ENCODE measurements around the gene RPP25L.

The RPP25L gene

DNA sequence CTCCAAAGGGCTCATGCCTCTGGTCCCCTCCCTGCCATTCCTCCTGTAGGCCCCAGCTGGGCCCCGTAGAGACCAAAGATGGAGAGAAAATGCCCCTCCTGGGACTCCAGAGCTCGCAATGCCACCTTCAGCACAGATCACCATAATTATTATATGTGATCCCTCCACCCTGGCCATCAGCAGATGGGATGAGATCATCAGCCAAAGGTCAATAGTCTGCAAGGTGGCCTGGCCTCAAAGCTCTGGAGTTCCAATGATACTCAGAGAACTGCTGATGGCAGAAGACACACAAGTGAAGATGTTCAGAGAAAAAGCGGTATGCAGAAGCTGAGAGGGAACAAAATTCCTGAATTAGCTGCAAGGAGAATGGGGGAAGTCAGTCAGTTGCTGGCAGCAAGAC, 5.0 kb downstream of the RPP25L start:
- TF ChIP-seq, protein P1, sequence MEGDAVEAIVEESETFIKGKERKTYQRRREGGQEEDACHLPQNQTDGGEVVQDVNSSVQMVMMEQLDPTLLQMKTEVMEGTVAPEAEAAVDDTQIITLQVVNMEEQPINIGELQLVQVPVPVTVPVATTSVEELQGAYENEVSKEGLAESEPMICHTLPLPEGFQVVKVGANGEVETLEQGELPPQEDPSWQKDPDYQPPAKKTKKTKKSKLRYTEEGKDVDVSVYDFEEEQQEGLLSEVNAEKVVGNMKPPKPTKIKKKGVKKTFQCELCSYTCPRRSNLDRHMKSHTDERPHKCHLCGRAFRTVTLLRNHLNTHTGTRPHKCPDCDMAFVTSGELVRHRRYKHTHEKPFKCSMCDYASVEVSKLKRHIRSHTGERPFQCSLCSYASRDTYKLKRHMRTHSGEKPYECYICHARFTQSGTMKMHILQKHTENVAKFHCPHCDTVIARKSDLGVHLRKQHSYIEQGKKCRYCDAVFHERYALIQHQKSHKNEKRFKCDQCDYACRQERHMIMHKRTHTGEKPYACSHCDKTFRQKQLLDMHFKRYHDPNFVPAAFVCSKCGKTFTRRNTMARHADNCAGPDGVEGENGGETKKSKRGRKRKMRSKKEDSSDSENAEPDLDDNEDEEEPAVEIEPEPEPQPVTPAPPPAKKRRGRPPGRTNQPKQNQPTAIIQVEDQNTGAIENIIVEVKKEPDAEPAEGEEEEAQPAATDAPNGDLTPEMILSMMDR (IDR thresholded peaks at IDR 0.05; ENCODE audit: low read depth, low read length), result no peak
- no peak overlapping the region for H3K4me3 ChIP-seq (ENCODE audit: low read depth, low read length)

DNA sequence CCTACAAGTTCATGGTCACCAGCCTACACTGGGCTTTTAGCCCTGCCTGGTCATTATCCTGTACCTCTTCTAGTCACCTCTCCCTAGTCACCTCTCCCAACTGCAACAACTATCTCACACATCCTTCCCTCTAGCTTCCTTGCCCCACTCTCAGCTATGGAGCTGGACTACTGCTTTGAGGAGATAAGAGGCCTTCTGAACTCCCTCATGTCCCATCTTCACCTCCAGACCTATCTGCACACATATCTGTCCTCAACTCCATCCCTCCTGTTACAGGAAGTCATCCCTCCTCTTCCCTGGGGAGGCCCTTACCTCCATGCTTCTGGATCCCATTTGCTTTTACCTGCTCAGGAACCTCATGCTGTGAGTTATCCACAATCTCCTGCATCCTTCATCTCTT, 5.7 kb downstream of the RPP25L start:
- TF ChIP-seq, protein P1 (IDR thresholded peaks at IDR 0.05; ENCODE audit: low read depth, low read length), result no peak
- H3K4me3 ChIP-seq (ENCODE audit: low read depth, low read length), result no peak overlapping the region

DNA sequence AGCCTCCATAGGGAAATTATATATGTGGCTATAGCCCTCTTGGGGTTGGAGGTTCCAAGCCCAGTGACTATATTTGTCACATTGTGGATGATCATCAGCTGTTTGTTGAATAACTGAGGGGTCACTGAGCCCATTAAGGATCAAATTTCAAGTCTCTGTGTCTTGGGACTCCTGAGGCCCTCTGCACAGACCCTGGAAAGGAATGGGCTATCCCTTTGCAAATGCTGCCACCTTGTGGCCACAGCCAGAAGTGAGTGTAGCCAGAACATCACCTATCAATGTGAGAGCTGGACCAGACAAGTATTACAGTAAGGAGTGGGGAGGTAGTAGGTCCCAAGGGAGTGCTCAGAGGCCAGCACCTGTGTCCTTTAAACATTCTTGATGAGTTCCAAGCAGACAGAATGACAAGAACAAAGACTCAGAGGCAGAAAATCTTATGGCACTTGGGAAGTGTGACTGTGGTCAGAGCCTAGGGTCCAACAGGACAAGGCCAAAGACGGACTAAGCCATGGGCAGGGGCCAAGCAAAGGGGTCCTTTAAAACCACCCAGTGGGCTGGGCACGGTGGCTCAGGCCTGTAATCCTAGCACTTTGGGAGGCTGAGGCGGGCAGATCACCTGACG, 8.2 kb downstream of the RPP25L start:
- TF ChIP-seq, protein P1 (IDR thresholded peaks at IDR 0.05; ENCODE audit: low read depth, low read length), result peak; percentile 95
- no peak overlapping the region for H3K4me3 ChIP-seq (ENCODE audit: low read depth, low read length)

DNA sequence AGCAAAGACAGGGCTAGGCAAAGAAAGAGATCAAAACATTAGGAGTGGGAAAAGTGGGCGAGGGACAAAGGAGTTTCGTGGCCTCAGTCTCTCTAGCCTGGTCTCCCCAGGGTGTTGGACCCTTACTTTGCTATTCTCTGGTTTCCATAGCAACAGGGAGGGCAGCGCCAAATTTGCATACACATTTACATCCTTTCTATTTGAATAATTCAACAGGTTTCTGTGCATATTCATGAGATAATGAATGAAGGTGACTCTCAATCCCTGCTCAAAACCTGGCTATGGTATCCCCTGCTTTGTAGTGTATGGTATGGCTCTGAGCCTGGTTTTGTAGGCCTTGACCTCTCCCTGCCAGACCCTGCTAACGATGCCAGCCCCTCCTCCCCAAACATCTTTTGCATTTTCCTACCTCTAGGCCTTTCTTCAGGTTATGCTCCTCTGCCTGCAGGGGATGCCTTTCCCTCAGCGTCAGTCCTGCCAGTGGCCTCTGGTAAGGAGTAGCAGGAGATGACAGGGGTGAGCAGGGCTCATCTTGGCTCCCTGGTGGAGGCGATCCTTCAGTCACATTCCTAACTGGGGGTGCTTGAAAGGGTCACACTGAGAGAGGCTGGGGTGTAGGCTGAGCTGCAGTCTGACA, 9.8 kb downstream of the RPP25L start:
- TF ChIP-seq, protein P1 (IDR thresholded peaks at IDR 0.05; ENCODE audit: low read depth, low read length), result no peak
- no peak overlapping the region for H3K4me3 ChIP-seq (ENCODE audit: low read depth, low read length)

DNA sequence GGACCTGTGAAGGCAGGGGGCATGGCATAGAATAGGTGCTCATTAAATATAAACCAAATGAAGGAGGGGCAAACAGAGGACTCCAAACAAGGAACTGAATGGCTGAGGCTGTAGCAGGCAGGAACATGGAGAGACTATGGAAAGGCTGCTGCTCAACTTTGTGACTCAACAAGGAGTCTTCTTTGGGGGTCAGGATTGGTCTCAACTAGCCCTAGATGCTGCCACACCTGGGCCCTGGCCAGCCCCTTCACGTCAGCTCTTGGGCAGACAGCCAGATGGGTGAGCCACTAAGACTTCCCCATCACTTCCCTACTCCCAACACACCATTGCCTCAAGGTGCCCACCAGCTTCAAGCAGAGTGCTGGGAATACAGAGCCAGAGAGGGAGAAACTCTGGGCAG, 11.0 kb downstream of the RPP25L start:
- TF ChIP-seq, protein P1 (IDR thresholded peaks at IDR 0.05; ENCODE audit: low read depth, low read length), result no peak
- H3K4me3 ChIP-seq (ENCODE audit: low read depth, low read length), result no peak overlapping the region

DNA sequence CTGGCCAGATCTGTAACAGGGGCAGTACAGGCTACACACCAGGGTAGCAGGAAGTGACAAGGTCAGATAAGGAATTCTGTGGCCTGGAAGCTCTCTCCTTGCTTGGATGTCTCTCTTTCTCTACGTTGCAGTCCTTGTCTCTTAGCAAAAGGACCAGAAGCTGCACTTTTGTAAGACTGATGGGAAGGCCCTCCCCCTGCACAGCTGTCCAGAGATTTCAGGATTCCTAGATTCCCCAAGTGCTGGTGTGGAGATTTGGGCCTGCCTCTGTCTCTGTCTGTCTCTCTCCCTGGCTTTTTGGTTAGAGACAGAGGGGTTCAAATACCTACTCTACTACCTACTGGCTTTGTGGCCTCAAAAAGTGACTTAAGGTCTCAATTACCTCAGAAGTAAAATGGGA, 12.4 kb downstream of the RPP25L start:
- TF ChIP-seq, protein P1 (IDR thresholded peaks at IDR 0.05; ENCODE audit: low read depth, low read length), result no peak
- H3K4me3 ChIP-seq (ENCODE audit: low read depth, low read length), result no peak overlapping the region

DNA sequence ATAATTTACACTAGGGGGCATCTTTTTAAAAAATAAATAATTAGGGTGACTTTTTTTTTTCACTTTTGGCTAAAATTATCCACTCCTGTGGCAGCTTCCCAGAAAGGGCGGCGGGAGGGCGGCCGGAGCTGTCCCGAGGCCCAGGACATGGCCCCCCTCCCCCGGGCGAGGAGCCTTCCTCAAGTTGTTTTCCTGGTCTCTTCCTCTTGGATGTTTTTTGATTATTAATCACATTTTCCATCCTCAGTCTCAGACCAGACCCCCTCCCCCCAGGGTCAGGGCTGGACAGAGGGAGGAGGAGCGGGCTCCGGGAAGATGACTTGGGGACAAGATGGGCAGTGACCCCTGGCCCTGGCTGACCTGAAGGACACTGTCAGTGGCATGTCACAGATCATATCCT, 17.7 kb downstream of the RPP25L start:
- H3K4me3 ChIP-seq (ENCODE audit: low read depth, low read length), result no peak overlapping the region
- TF ChIP-seq, protein P1 (IDR thresholded peaks at IDR 0.05; ENCODE audit: low read depth, low read length), result no peak
